Measurements from ENCODE around the gene RGS3.

Gene RGS3

DNA sequence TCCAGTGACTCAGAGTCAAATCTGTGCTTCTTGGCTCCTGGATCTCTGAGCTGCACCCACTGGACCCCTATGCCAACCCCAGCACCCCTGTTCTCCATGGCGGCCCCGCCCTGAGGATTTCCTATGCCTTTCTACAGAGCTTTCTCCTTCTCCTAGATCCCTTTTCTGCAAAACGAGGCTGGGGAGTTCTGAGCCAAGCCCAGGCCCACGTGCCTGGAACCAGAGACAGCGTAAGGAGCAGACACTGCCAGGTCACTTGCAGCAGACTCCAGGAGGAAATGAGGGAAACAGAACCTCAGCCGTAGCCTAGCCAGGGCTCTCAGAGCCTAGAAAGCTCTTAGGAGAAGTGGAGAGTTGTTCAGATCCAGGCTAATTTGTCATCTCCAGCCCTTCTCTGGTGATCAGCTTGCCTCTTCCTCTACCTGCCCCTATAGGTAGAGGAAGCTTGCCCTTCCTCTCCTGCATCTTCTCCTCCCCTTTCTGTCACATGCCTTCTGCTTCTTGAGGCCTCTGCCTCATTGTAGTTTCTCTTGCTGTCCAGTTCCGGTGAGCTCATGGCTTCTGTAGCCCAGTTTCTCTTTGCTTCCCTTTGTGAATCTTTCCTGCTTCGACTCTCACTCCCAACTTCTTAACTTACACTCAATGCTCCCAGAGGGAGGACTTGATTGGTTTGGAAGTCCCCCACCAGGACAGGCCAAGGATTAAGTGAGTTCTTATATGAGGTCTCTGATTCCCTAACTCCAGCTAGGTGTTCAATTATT lies 163.4 kb downstream of the RGS3 start:
- intact Hi-C loops (cut with DNase I; ENCODE audit: low total_unique reads) = no loop called here

DNA sequence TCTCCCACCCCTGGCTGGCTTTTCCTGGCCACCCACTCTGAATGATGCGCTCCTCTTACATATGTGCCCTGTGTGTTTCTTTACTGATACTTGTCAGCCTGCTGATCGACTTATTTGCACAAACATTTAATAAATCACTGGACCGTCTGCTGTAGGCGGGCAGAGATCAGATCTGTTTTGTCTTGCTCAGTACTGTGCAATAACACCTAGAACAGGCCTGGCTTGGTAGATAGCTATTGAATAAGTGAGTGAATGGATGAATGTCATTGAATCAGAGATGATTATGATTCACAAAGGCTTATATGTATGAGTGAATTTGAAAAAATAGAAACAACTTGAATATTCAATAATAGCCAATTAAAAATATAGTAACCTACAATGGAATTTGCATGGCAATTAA lies 165.1 kb downstream of the RGS3 start:
- H3K27ac ChIP-seq = no peak overlapping the region
- intact Hi-C loops (cut with DNase I; ENCODE audit: low total_unique reads) = no loop called here
- TF ChIP-seq, protein P1, sequence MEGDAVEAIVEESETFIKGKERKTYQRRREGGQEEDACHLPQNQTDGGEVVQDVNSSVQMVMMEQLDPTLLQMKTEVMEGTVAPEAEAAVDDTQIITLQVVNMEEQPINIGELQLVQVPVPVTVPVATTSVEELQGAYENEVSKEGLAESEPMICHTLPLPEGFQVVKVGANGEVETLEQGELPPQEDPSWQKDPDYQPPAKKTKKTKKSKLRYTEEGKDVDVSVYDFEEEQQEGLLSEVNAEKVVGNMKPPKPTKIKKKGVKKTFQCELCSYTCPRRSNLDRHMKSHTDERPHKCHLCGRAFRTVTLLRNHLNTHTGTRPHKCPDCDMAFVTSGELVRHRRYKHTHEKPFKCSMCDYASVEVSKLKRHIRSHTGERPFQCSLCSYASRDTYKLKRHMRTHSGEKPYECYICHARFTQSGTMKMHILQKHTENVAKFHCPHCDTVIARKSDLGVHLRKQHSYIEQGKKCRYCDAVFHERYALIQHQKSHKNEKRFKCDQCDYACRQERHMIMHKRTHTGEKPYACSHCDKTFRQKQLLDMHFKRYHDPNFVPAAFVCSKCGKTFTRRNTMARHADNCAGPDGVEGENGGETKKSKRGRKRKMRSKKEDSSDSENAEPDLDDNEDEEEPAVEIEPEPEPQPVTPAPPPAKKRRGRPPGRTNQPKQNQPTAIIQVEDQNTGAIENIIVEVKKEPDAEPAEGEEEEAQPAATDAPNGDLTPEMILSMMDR (IDR thresholded peaks at IDR 0.05) = no peak
- H3K9me3 ChIP-seq = no peaks in the 10 kb centered on the region
- peak in 1 of 2 donors; percentile 11 for DNase-seq
- H3K27me3 ChIP-seq = no peaks in the 10 kb centered on the region
- H3K36me3 ChIP-seq = no peaks in the 10 kb centered on the region
- H3K4me3 ChIP-seq = no peak overlapping the region
- H3K4me1 ChIP-seq = peaks cover 0 to 33% (median 16%) of the 10 kb centered on the region in 4 donors

More for the DNA sequence above, 163.4 kb downstream of the RGS3 start:
- H3K27ac ChIP-seq = peak overlapping the region; percentile 36 to 48
- no peaks in the 10 kb centered on the region for H3K36me3 ChIP-seq
- H3K4me3 ChIP-seq = no peak overlapping the region
- H3K27me3 ChIP-seq = no peaks in the 10 kb centered on the region
- no peaks in the 10 kb centered on the region for H3K9me3 ChIP-seq
- TF ChIP-seq, protein P1 (IDR thresholded peaks at IDR 0.05) = no peak
- peaks cover 0 to 50% (median 31%) of the 10 kb centered on the region in 4 donors for H3K4me1 ChIP-seq
- DNase-seq = peak; percentile 74 to 85

DNA sequence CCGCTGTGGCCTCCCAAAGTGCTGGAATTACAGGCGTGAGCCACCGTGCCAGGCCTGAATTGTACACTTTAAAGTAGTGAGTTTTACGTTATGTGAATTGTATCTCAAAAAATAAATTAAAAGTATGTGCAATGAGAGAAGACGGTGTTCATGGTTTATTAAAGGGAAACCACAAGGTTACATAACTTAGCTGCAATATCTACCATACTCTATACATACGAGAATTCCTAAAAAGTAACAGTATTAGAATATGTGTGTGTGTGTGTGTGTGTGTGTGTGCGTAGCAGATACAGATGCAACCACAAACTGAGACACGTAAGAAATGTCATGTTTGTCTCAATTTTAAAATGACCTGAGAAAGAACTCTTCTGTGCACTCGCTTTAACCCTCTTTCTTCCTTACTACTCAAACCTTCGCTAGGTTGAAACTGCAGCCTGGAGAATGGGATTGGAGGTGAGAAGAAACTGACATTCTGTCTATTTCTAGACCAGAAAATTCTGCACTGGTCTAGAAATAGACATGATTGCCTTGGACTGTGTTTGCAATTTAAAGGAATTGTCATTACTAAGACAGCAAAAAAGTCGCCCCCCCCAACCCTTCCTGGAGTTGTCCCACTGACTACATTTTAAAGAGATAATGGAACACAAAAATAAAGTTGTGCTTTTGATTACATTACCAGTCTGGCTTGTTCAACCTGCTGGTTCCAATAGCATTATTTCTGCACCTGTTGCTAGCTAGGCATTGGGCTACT lies 167.0 kb downstream of the RGS3 start:
- no peak overlapping the region for H3K27ac ChIP-seq
- no peaks in the 10 kb centered on the region for H3K27me3 ChIP-seq
- TF ChIP-seq, protein P1 (IDR thresholded peaks at IDR 0.05) = no peak
- no peaks in the 10 kb centered on the region for H3K9me3 ChIP-seq
- intact Hi-C loops (cut with DNase I; ENCODE audit: low total_unique reads) = no loop called here
- DNase-seq = peak in 1 of 2 donors; percentile 4
- no peak overlapping the region for H3K4me3 ChIP-seq
- H3K4me1 ChIP-seq = peaks cover 0 to 13% (median 7%) of the 10 kb centered on the region in 4 donors
- H3K36me3 ChIP-seq = no peaks in the 10 kb centered on the region

DNA sequence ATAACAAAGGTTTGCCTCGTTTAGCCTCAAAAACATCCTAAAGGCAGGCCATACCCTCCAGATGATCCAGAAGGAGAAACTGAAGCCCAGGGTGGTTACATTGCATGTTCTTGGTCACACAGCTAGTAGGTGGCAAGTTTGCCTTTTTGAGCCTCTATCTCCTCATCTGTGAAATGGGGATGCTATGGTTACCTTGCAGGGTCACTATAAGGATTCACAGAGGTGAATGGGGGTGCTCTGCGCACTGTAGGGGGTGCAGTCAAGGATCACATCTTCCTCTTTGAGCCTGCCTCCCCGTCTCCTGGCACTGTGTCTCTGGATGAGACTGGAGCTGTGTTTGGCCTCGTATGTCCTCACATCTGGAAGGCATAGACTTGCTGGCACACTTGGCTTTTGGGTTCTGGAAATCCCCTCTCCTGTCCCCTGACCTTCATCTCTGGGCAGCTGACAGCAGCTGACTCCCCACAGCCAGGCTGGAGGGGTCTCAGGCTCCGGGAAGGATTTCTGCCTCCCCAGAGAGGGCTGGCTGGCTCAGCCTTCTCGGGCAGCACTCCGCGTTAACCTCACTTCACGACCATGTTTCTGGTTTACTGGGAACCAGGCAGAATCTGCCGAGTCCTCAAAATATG lies 167.7 kb downstream of the RGS3 start:
- intact Hi-C loops (cut with DNase I; ENCODE audit: low total_unique reads) = no loop called here
- Histone ChIP-seq H3K27me3 (no peaks in the 10 kb centered on the region), H3K4me1 (peaks cover 0 to 11% (median 7%) of the 10 kb centered on the region in 4 donors), H3K36me3 (no peaks in the 10 kb centered on the region), H3K4me3 (no peak overlapping the region), H3K27ac (no peak overlapping the region), H3K9me3 (no peaks in the 10 kb centered on the region)
- DNase-seq = peak; percentile 18 to 43
- TF ChIP-seq, protein P1 (IDR thresholded peaks at IDR 0.05) = no peak

DNA sequence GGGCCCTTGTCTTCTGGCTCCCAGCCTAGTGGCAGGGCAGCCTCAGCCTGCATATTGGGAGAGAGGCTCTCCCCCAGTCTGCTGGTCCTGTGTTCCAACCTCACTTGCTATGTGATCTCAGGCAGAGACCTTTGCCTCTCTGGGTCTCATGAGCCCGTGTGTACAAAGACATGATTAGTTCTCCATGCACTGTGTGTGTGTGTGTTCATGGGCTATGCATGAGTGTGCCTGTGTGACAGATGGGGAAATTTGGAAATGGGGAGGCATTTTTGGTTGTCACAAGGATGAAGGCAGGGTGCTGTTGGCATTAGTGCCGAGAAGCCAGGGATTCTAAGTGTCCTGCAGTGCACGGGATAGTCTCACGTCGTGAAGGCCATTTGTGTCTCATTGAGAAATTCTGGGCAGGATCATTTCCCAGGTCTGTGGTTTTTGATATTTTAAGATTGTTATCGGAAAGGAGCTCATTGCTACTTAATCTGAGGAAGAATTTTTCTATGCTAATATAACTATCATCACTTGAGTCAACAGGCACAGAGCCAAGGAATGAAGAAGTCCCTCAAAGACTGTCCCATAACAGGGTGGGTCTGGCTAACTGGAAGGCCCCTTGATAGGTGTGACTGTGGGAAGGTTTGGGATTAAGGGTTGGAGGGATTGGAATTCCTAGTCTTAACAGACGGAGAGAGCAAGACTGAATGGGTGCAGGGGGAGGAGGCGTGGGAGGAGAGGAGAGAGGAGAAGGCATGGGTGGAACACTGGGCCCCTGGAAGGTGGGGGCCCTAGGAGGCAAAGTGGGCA lies 168.5 kb downstream of the RGS3 start:
- H3K36me3 ChIP-seq = no peaks in the 10 kb centered on the region
- TF ChIP-seq, protein P1 (IDR thresholded peaks at IDR 0.05) = no peak
- peaks cover 0 to 3% (median 1%) of the 10 kb centered on the region in 4 donors for H3K4me1 ChIP-seq
- H3K27me3 ChIP-seq = no peaks in the 10 kb centered on the region
- no peak overlapping the region for H3K27ac ChIP-seq
- intact Hi-C loops (cut with DNase I; ENCODE audit: low total_unique reads) = no loop called here
- DNase-seq = peak in 1 of 2 donors; percentile 11
- no peak overlapping the region for H3K4me3 ChIP-seq
- H3K9me3 ChIP-seq = no peaks in the 10 kb centered on the region

Measured in tibial artery (tissue), 4 donors.